ENCODE data around the gene CAMK1G. TPM values are rescaled to one million over a fixed set of nuclear protein-coding genes. Genes with fewer than 3 reads are reported as not detected.

Gene CAMK1G
- total and polyA plus RNA-seq, 12 donors, result 0.11 to 0.71 (median 0.21) TPM; not detected in 9

GRCh38 chr1:209617047-209617673, 33.6 kb downstream of the CAMK1G start:
- Histone ChIP-seq H3K9me3 (no peaks in the 10 kb centered on the region), H3K36me3 (no peaks in the 10 kb centered on the region), H3K4me1 (peaks cover 9 to 58% (median 40%) of the 10 kb centered on the region in 9 donors), H3K4me3 (no peak overlapping the region), H3K27ac (peak overlapping the region in 8 of 10 donors; percentile 36 to 79 (median 62)), H3K27me3 (no peaks in the 10 kb centered on the region)
- intact Hi-C loops (cut with DNase I), result no loop called here
- 74 to 76% methylated on average over 10 of the region's 10 CpGs for WGBS, 2 donors
- peak; percentile 4 to 74 (median 49) for ATAC-seq
- DNase-seq, result peak; percentile 29 to 32
- TF ChIP-seq, protein P1, sequence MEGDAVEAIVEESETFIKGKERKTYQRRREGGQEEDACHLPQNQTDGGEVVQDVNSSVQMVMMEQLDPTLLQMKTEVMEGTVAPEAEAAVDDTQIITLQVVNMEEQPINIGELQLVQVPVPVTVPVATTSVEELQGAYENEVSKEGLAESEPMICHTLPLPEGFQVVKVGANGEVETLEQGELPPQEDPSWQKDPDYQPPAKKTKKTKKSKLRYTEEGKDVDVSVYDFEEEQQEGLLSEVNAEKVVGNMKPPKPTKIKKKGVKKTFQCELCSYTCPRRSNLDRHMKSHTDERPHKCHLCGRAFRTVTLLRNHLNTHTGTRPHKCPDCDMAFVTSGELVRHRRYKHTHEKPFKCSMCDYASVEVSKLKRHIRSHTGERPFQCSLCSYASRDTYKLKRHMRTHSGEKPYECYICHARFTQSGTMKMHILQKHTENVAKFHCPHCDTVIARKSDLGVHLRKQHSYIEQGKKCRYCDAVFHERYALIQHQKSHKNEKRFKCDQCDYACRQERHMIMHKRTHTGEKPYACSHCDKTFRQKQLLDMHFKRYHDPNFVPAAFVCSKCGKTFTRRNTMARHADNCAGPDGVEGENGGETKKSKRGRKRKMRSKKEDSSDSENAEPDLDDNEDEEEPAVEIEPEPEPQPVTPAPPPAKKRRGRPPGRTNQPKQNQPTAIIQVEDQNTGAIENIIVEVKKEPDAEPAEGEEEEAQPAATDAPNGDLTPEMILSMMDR (IDR thresholded peaks at IDR 0.05), result peak in 3 of 9 donors; percentile 11 to 20 (median 20)

DNA sequence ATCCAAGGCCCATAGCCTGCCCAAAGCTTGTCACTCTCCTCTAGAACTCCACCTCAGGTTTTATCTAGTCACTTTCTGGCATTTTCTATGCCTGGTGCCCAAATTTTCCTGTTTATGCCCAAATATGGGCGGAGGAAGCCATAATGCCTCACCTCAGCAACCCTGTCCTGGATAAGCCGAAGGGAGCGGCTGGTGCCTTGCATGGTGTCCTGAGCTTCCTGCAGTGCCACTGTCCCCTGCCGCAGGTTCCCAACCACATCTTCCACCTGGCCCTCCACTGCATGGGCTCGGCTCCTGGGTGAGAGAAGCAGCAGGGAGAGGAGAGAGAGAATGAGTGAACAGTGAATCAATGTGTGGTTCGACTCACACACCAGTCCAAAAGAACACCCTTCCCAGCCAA, 34.2 kb downstream of the CAMK1G start:
- H3K4me3 ChIP-seq, result no peak overlapping the region
- no peaks in the 10 kb centered on the region for H3K36me3 ChIP-seq
- no peaks in the 10 kb centered on the region for H3K9me3 ChIP-seq
- H3K27ac ChIP-seq, result peak overlapping the region in 7 of 10 donors; percentile 7 to 79 (median 63)
- H3K27me3 ChIP-seq, result no peaks in the 10 kb centered on the region
- intact Hi-C loops (cut with DNase I), result no loop called here
- DNase-seq, result no peak
- TF ChIP-seq, protein P1 (IDR thresholded peaks at IDR 0.05), result no peak
- no peak for ATAC-seq
- 91 to 96% methylated on average over 6 of the region's 6 CpGs for WGBS, 2 donors
- H3K4me1 ChIP-seq, result peaks cover 9 to 62% (median 40%) of the 10 kb centered on the region in 9 donors

DNA sequence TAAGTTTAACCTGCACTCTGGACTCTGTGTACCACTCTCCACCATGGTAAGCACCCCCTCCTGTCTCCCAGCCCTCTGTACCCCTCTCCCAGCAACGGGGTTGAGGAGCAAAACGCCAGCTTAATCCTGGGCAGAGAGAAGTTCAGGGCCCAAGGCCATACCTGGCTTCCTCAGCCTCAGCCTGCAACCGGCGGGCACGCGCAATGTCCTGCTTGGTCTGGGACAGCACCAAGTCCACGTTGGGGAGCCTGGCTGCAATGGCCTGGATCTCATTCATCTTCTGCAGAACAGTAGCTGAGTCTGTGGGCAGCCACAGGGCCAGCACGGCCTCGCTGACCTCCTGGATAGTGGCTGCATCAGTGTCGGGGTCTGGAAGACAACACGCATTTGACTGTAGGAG, 34.8 kb downstream of the CAMK1G start:
- 83 to 86% methylated on average over 11 of the region's 11 CpGs for WGBS, 2 donors
- ATAC-seq (peak in 1 of 8 donors; percentile 32), DNase-seq (no peak)
- intact Hi-C loops (cut with DNase I), result no loop called here
- TF ChIP-seq, protein P1 (IDR thresholded peaks at IDR 0.05), result no peak
- Histone ChIP-seq H3K36me3 (no peaks in the 10 kb centered on the region), H3K27me3 (no peaks in the 10 kb centered on the region), H3K4me3 (no peak overlapping the region), H3K4me1 (peaks cover 9 to 62% (median 40%) of the 10 kb centered on the region in 9 donors), H3K9me3 (no peaks in the 10 kb centered on the region), H3K27ac (peak overlapping the region in 6 of 10 donors; percentile 35 to 58 (median 44))

GRCh38 chr1:209618756-209619420, 35.4 kb downstream of the CAMK1G start:
- H3K27me3 ChIP-seq, result no peaks in the 10 kb centered on the region
- TF ChIP-seq, protein P1 (IDR thresholded peaks at IDR 0.05), result no peak
- WGBS, 2 donors, result 45 to 66% methylated on average over 6 of the region's 6 CpGs
- no peaks in the 10 kb centered on the region for H3K36me3 ChIP-seq
- peak; percentile 63 to 83 (median 78) for ATAC-seq
- peaks cover 9 to 62% (median 40%) of the 10 kb centered on the region in 9 donors for H3K4me1 ChIP-seq
- peak overlapping the region in 6 of 10 donors; percentile 35 to 58 (median 44) for H3K27ac ChIP-seq
- peak; percentile 54 to 58 for DNase-seq
- intact Hi-C loops (cut with DNase I), result no loop called here
- H3K9me3 ChIP-seq, result no peaks in the 10 kb centered on the region
- H3K4me3 ChIP-seq, result no peak overlapping the region

Measured in heart right ventricle (tissue), 16 donors.